ENCODE measurements around the gene MTF1.
A peak's percentile ranks its signal among the peaks of the same experiment; 100 is the strongest.

Gene MTF1

DNA sequence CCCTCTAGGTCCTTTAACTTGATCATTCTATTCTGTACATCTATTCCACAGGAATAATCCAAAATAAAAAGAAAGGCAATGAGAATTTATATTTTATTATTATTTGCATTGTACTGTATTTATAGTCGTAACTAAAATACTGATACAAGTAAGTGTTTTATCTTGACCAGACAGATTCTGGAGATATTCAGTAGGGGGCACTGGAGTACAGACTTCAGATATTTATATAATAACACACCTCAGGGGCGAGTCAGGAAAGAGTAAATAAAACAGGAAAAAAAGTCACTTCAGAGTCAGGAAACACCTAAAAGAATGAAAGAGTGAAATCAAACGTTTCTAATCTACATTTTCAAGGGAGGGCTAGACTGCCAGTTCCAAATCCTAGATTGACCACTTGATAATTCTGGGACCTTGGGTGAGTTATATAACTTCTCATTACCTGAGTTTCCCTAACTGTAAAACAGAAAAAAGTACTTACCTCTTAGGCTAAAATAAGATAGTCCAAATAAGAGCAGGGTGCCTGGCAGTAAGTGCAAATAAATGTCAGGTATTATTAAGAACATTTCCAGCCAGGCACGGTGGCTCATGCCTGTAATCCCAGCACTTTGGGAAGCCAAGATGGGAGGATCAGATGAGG is 31.1 kb upstream of the MTF1 start:
- H3K36me3 ChIP-seq: peaks cover 44 to 58% (median 50%) of the 10 kb centered on the region in 3 donors
- peak overlapping the region; percentile 48 to 63 for H3K27ac ChIP-seq
- DNase-seq: no peak
- peaks cover 0 to 9% (median 0%) of the 10 kb centered on the region in 4 donors for H3K4me1 ChIP-seq
- TF ChIP-seq, protein P1, sequence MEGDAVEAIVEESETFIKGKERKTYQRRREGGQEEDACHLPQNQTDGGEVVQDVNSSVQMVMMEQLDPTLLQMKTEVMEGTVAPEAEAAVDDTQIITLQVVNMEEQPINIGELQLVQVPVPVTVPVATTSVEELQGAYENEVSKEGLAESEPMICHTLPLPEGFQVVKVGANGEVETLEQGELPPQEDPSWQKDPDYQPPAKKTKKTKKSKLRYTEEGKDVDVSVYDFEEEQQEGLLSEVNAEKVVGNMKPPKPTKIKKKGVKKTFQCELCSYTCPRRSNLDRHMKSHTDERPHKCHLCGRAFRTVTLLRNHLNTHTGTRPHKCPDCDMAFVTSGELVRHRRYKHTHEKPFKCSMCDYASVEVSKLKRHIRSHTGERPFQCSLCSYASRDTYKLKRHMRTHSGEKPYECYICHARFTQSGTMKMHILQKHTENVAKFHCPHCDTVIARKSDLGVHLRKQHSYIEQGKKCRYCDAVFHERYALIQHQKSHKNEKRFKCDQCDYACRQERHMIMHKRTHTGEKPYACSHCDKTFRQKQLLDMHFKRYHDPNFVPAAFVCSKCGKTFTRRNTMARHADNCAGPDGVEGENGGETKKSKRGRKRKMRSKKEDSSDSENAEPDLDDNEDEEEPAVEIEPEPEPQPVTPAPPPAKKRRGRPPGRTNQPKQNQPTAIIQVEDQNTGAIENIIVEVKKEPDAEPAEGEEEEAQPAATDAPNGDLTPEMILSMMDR (IDR thresholded peaks at IDR 0.05): peak; percentile 56
- intact Hi-C loops (cut with DNase I; ENCODE audit: low total_unique reads): loop anchor here (5.0 kb wide), 1 partner anchor 42 kb away; no protein-coding TSS in a partner anchor
- H3K4me3 ChIP-seq: no peak overlapping the region
- H3K9me3 ChIP-seq: no peaks in the 10 kb centered on the region
- no peaks in the 10 kb centered on the region for H3K27me3 ChIP-seq

DNA sequence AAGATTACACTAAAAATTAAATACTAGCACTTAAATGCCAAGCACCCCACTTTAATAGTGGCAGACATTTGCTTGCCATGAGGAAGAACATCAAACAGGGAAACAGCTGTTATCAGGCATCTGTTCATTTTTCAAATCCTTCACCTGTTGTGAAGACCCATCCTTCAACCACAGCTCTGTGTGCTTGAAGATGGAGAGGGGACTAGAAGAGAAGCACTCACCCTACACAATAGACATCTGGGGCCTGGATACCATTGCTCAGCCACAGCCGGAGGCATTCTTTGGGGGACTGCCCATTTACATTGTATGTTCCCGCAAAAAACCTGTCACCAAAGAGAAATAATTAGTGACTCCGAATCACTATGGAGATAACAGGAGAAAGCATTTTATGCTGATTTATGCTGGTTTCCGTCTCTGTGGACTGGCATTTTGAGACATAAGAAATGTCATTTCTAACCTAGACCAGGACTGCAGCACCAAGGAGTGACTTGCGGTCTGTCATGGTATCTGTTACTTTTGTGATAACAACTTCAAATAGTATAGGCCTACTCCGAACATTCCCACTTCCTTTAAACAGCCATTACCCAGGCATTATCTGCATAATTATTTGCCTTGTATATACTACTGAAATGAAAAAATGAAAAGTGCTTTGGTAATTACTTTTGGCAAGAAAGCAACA is 28.8 kb upstream of the MTF1 start:
- Histone ChIP-seq H3K36me3 (peaks cover 67 to 81% (median 73%) of the 10 kb centered on the region in 3 donors), H3K4me1 (peaks cover 0 to 9% (median 0%) of the 10 kb centered on the region in 4 donors), H3K27ac (no peak overlapping the region), H3K27me3 (no peaks in the 10 kb centered on the region), H3K9me3 (no peaks in the 10 kb centered on the region), H3K4me3 (no peak overlapping the region)
- intact Hi-C loops (cut with DNase I; ENCODE audit: low total_unique reads): loop anchor here (10.0 kb wide), 1 partner anchor 87 kb away; no protein-coding TSS in a partner anchor
- TF ChIP-seq, protein P1 (IDR thresholded peaks at IDR 0.05): no peak
- DNase-seq: no peak

- no peaks in the 10 kb centered on the region for H3K4me1 ChIP-seq
- TF ChIP-seq, protein P1 (IDR thresholded peaks at IDR 0.05): no peak
- no peaks in the 10 kb centered on the region for H3K9me3 ChIP-seq
- H3K27ac ChIP-seq: no peak overlapping the region
- H3K4me3 ChIP-seq: no peak overlapping the region
- no peak for DNase-seq
- intact Hi-C loops (cut with DNase I; ENCODE audit: low total_unique reads): loop anchor here (10.0 kb wide), 1 partner anchor 91 kb away; no protein-coding TSS in a partner anchor
- peaks cover 97 to 100% (median 97%) of the 10 kb centered on the region in 3 donors for H3K36me3 ChIP-seq
- no peaks in the 10 kb centered on the region for H3K27me3 ChIP-seq
Measured at GRCh38 chr1:37884145-37884544, 24.8 kb upstream of the MTF1 start.

GRCh38 chr1:37883671-37884070 is 24.3 kb upstream of the MTF1 start:
- Histone ChIP-seq H3K9me3 (no peaks in the 10 kb centered on the region), H3K27me3 (no peaks in the 10 kb centered on the region), H3K4me1 (no peaks in the 10 kb centered on the region), H3K36me3 (peaks cover 92 to 100% (median 96%) of the 10 kb centered on the region in 3 donors), H3K4me3 (no peak overlapping the region), H3K27ac (no peak overlapping the region)
- DNase-seq: no peak
- intact Hi-C loops (cut with DNase I; ENCODE audit: low total_unique reads): loop anchor here (10.0 kb wide), 1 partner anchor 91 kb away; no protein-coding TSS in a partner anchor
- TF ChIP-seq, protein P1 (IDR thresholded peaks at IDR 0.05): no peak

DNA sequence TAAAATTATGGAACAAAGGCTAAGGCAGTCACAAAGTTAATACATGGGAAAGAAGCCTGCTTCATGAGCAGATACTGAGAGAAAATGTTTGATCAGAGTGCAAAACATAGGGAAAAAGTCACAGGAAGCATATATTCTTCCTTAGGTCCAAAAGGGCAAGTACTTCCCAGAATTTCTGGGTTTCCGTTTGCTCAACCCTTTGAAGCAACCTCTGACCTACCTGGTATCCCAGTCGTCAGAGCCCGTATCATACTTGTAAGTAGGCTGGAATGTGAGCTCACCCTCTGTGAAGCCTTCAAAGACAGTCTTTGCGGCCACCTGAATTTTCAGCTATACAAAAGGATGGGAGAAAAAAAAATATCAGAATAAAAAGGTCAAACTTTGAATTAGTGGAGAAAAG is 20.5 kb upstream of the MTF1 start:
- Histone ChIP-seq H3K4me1 (no peaks in the 10 kb centered on the region), H3K27me3 (no peaks in the 10 kb centered on the region), H3K36me3 (peaks cover 88 to 100% (median 88%) of the 10 kb centered on the region in 3 donors), H3K4me3 (no peak overlapping the region), H3K9me3 (no peaks in the 10 kb centered on the region), H3K27ac (no peak overlapping the region)
- TF ChIP-seq, protein P1 (IDR thresholded peaks at IDR 0.05): no peak
- intact Hi-C loops (cut with DNase I; ENCODE audit: low total_unique reads): loop anchor here (10.0 kb wide), 1 partner anchor 95 kb away; no protein-coding TSS in a partner anchor
- no peak for DNase-seq
